HepG2 (cell line): Measurements from ENCODE around the gene SLC24A5.

Experiments
- NR2C2 ChIP-seq: sonication (generic); formaldehyde crosslinking; IDR thresholded peaks from 2 replicates; pipeline ENCODE4 v1.4.0; 2020; ENCODE audit warnings: missing genetic modification reagents, mild to moderate bottlenecking, moderate library complexity, borderline replicate concordance
- PRDM15 ChIP-seq: sonication (generic); formaldehyde crosslinking; IDR thresholded peaks from 2 replicates; pipeline ENCODE4 v1.4.0; 2020; ENCODE audit warnings: missing genetic modification reagents
- ZFX ChIP-seq: sonication (generic); formaldehyde crosslinking; IDR thresholded peaks from 2 replicates; pipeline ENCODE4 v1.4.0; 2020; ENCODE audit warnings: mild to moderate bottlenecking, low read depth, missing genetic modification reagents, moderate library complexity
- ZNF333 ChIP-seq: sonication (generic); formaldehyde crosslinking; IDR thresholded peaks from 2 replicates; pipeline ENCODE4 v1.4.0; 2020; ENCODE audit warnings: mild to moderate bottlenecking, missing genetic modification reagents, borderline replicate concordance

DNA sequence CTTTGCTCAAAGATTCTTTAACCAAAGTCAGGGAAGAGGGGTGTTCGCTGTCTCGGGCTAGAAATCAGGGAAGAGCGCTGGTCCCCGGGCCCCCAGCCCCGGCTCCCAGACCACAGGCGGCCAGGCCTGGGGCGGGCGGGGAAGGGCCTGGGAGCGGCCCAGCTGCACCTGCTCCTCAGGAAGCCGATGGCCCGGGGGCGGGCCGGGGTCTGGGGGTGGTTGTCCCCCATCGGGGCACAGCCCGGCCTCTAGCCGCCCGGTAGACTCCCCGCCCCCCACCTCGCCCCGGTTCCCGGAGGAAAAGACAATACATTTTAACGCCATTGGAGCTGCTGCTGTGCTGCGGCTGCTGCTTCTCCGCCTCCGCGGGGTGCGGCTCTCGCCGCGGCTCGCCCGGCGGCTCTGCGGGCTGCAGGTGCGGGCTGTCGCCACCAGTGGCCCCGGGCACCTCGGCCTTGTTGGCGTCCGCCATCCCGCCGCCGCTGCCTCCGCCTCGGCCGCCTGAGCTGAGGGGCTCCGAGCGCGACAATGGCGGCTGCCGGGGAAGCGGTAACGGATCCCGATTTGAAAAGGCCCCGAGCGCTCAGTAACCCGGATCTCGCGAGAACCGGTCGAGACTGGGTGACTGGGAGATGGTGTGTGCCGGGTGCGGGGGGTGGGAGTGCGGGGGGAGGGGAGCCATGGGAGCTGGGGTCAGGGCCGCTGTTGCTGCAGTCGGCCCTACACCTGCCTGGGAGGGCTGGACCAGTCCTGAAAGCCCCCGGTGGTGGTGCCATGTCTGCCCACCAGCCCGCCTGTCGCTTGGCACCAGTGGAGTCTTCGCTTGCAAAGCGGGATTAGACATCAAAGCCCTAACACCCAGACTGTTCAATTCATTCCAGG lies 57.2 kb downstream of the SLC24A5 start, which contains the start of gene MYEF2:
- TF ChIP-seq NR2C2 (CRISPR knock-in tag) (no peak), ZFX (peak; percentile 77), PRDM15 (CRISPR knock-in tag) (no peak), ZNF333 (CRISPR knock-in tag) (no peak)
